Measurements from ENCODE around the gene MYO1G. TPM values are rescaled to one million over a fixed set of nuclear protein-coding genes. Genes with fewer than 3 reads are reported as not detected.
A peak's percentile ranks its signal among the peaks of the same experiment; 100 is the strongest.

Gene MYO1G
- polyA plus RNA-seq, 2 of the 4 experiments (the other 2 are of a cell fraction) = 0.06 TPM; not detected in 1

DNA sequence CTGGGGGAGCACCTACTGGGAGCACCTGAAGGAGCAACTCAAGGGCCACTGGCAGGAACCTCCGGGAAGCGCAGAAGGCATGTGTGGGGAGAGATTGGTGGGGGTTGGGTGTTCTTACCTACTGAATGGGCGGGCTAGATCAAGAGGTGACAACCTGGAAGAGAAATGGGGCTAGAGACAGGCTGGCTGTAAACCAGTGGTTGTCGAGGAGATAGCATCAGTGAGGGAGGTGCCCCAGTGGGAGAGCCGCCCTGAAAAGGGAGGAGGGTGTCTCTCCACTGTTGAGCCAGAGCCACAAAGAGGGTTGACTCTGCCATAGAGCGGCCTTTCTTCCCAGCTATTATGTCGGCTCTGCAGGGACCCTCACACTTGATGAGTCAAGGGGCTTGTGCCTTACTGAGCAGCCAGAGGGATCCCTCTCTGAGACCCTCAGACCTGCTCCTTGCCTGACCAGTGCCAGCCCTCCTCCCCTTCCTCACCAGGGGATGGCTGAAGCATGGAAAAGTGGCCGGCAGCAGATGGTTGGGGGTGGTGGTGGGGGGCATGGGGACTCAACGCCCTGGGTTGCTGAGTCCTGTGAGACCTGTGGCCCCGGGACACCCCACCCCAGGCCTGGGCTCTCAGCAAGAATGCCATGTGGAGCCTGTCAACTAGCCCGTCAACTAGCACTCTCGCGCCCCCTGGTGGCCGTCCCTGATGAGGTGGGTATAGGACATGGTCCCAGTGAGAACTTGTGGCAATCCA is 57.0 kb downstream of the MYO1G start (continued):
- TF ChIP-seq HES2 (IDR thresholded peaks at IDR 0.05) (no peak), KDM5A (IDR thresholded peaks at IDR 0.05) (no peak), MYC (IDR thresholded peaks at IDR 0.05; ENCODE audit: borderline replicate concordance, low read length) (peak; percentile 22; the same call in 1 of the 2 replicates), USF2 (IDR thresholded peaks at IDR 0.05) (no peak), FOSL2 (IDR thresholded peaks at IDR 0.05) (no peak), FOSL2 (CRISPR knock-in tag; IDR thresholded peaks at IDR 0.05) (no peak), HOXB13 (CRISPR knock-in tag; IDR thresholded peaks at IDR 0.05; ENCODE audit: low read depth) (no peak), HDAC2 (IDR thresholded peaks at IDR 0.05) (no peak), MAZ (IDR thresholded peaks at IDR 0.05; ENCODE audit: borderline replicate concordance, low read depth, low read length) (no peak), JUN (IDR thresholded peaks at IDR 0.05) (no peak), EHMT2 (IDR thresholded peaks at IDR 0.05; ENCODE audit: low read depth) (no peak), NFE2L2 (conservative IDR thresholded peaks at IDR 0.05; ENCODE audit: low read length) (no peak), POLR2AphosphoS2 (conservative IDR thresholded peaks at IDR 0.05; ENCODE audit: low read length) (no peak), HOXA7 (CRISPR knock-in tag; IDR thresholded peaks at IDR 0.05) (no peak), JUNB (IDR thresholded peaks at IDR 0.05) (no peak), ZSCAN20 (CRISPR knock-in tag; IDR thresholded peaks at IDR 0.05) (no peak), CTCF (IDR thresholded peaks at IDR 0.05) (peak; percentile 75), SREBF2 (IDR thresholded peaks at IDR 0.05) (no peak), FOSB (CRISPR knock-in tag; IDR thresholded peaks at IDR 0.05) (no peak), ZNF302 (CRISPR knock-in tag; IDR thresholded peaks at IDR 0.05) (no peak), MAX (IDR thresholded peaks at IDR 0.05) (peak; percentile 46), EHF (CRISPR knock-in tag; IDR thresholded peaks at IDR 0.05) (no peak), NPAS2 (CRISPR knock-in tag; IDR thresholded peaks at IDR 0.05; ENCODE audit: borderline replicate concordance) (no peak)

- no peak overlapping the region for H3K4me3 ChIP-seq
- TF ChIP-seq HEYL (CRISPR knock-in tag; IDR thresholded peaks at IDR 0.05) (no peak), USF2 (IDR thresholded peaks at IDR 0.05) (no peak), NR3C1 (IDR thresholded peaks at IDR 0.05) (no peak), CBX8 (IDR thresholded peaks at IDR 0.05) (no peak), HES2 (IDR thresholded peaks at IDR 0.05) (no peak), HOXA7 (CRISPR knock-in tag; IDR thresholded peaks at IDR 0.05) (no peak)
- TF ChIP-seq, protein P1, sequence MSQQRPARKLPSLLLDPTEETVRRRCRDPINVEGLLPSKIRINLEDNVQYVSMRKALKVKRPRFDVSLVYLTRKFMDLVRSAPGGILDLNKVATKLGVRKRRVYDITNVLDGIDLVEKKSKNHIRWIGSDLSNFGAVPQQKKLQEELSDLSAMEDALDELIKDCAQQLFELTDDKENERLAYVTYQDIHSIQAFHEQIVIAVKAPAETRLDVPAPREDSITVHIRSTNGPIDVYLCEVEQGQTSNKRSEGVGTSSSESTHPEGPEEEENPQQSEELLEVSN (IDR thresholded peaks at IDR 0.05; ENCODE audit: borderline replicate concordance, low read depth) = no peak
- TF ChIP-seq, protein P2, sequence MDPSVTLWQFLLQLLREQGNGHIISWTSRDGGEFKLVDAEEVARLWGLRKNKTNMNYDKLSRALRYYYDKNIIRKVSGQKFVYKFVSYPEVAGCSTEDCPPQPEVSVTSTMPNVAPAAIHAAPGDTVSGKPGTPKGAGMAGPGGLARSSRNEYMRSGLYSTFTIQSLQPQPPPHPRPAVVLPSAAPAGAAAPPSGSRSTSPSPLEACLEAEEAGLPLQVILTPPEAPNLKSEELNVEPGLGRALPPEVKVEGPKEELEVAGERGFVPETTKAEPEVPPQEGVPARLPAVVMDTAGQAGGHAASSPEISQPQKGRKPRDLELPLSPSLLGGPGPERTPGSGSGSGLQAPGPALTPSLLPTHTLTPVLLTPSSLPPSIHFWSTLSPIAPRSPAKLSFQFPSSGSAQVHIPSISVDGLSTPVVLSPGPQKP (IDR thresholded peaks at IDR 0.05; ENCODE audit: low read depth, low read length) = no peak
- no peaks in the 10 kb centered on the region for H3K4me1 ChIP-seq
- FAIRE-seq (no peak), ATAC-seq (no peak), DNase-seq (ENCODE audit: low read depth in 1 of 2, low spot score in 1 of 2) (no peak)
- 53% methylated on average over 3 of the region's 3 CpGs for WGBS (ENCODE audit: missing lambda C conversion rate)
- CTCF ChIA-PET = interaction anchor here (0.7 to 1.7 kb wide), 6 partner anchors 15 to 63 kb away, joined by 3 to 4 read pairs (median 3); no protein-coding TSS in a partner anchor
- no peak overlapping the region for H3K4me2 ChIP-seq
- H3K9me3 ChIP-seq = no peaks in the 10 kb centered on the region
- POLR2A ChIA-PET = interaction anchor here (0.9 kb wide), 1 partner anchor 34 kb away, joined by 3 read pairs; no protein-coding TSS in a partner anchor
- no peak overlapping the region for H3K27ac ChIP-seq
Measured at GRCh38 chr7:44920119-44920518, 58.7 kb downstream of the MYO1G start.

All from A549 (cell line).